HepG2 (cell line): ENCODE measurements around the gene ZFP36L2. TPM values are rescaled to one million over a fixed set of nuclear protein-coding genes. Genes with fewer than 3 reads are reported as not detected.

Experiments
- ATAC-seq: fragments of 200-7000 bp; cut with Tn5 transposase; 3 replicates; pipeline ENCODE4 v1.9.1; 2020; ENCODE audit warnings: mild to moderate bottlenecking, moderate library complexity
- BruUV-seq: library from RNA; stranded (reverse); fragments of 400-500 nt; replicated peaks from 2 replicates; lab custom pipeline; 2021; lab: Mats Ljungman, UMichigan
- CTCF ChIA-PET: fragments of 300-600 bp; formaldehyde crosslinking; extraction: SDS; loops from one replicate; lab custom pipeline; 2021; ENCODE audit warnings: low total read pairs, inconsistent platforms, low intra/inter-chr PET ratio; lab: Yijun Ruan, JAX
- POLR2A ChIA-PET: fragments of 350-600 bp; sonication (Branson Sonifier 250); formaldehyde crosslinking; loops from one replicate; lab custom pipeline; 2020; ENCODE audit warnings: antibody characterized with exemption, inconsistent platforms; lab: Yijun Ruan, JAX
- DNase-seq: peaks from one replicate; pipeline ENCODE4 v3.0.0-alpha.2; 2015; ENCODE audit warnings: low spot score
- FAIRE-seq: peaks from 3 replicates; lab custom pipeline; 2011; peaks lifted over from hg19 to GRCh38; lab: Jason Lieb, UNC
- H2AFZ ChIP-seq: one replicate; pipeline ENCODE4 v1.6.1; 2011; ENCODE audit warnings: low read length, inconsistent platforms
- H3K27ac ChIP-seq: fragments of 300-600 bp; 3 replicates; pipeline ENCODE4 v1.8.0; 2011; ENCODE audit warnings: mixed run types, mild to moderate bottlenecking, mixed read lengths, low read length, inconsistent platforms; ENCODE audit not compliant: insufficient read depth; ENCODE audit errors: extremely low read length
- H3K27me3 ChIP-seq, 2 experiments: fragments of 200-600 bp in 1 of 2; 2 replicates in 1 of 2; 3 replicates in 1 of 2; pipeline versions ENCODE4 v1.6.0 to v1.8.0; 2011; ENCODE audit warnings: low read length in 2 of 2, mild to moderate bottlenecking in 2 of 2, moderate library complexity in 2 of 2, inconsistent platforms in 1 of 2; ENCODE audit not compliant: insufficient read depth in 2 of 2, control insufficient read depth in 1 of 2
- H3K36me3 ChIP-seq, 2 experiments: fragments of 200-600 bp in 1 of 2; replicated peaks in 1 of 2; 2 replicates in 1 of 2; 3 replicates in 1 of 2; pipeline versions ENCODE4 v1.5.1 to v1.8.0; 2011; ENCODE audit warnings: low read length in 2 of 2, inconsistent platforms in 1 of 2; ENCODE audit not compliant: insufficient read depth in 2 of 2, control insufficient read depth in 1 of 2
- H3K4me1 ChIP-seq: 2 replicates; pipeline ENCODE4 v1.5.1; 2012; ENCODE audit warnings: low read length, inconsistent platforms; ENCODE audit not compliant: insufficient read depth
- H3K4me2 ChIP-seq: 2 replicates; pipeline ENCODE4 v1.6.0; 2011; ENCODE audit warnings: low read depth, low read length, inconsistent platforms
- H3K4me3 ChIP-seq, 3 experiments: fragments of 200-600 bp in 1 of 3; sonication (generic), shearing (Covaris generic) in 1 of 3; replicated peaks in 1 of 3; 2 replicates each; pipeline ENCODE4 v1.5.1; 2011 to 2016; ENCODE audit warnings: low read length in 3 of 3, inconsistent platforms in 2 of 3, low read depth in 2 of 3, mild to moderate bottlenecking in 2 of 3, control low read depth in 1 of 3, mixed read lengths in 1 of 3; ENCODE audit not compliant: insufficient read depth in 1 of 3
- H3K79me2 ChIP-seq: one replicate; pipeline ENCODE4 v1.6.1; 2011; ENCODE audit warnings: low read length, inconsistent platforms; ENCODE audit not compliant: insufficient read depth
- H3K9ac ChIP-seq: 2 replicates; pipeline ENCODE4 v1.6.0; 2011; ENCODE audit warnings: mild to moderate bottlenecking, low read depth, low read length, inconsistent platforms; ENCODE audit not compliant: insufficient read depth
- H3K9me3 ChIP-seq: 2 replicates; pipeline ENCODE4 v1.5.1; 2012; ENCODE audit warnings: mild to moderate bottlenecking, low read length
- H4K20me1 ChIP-seq: 2 replicates; pipeline ENCODE4 v1.6.0; 2011; ENCODE audit warnings: inconsistent platforms, mild to moderate bottlenecking, low read length, moderate library complexity; ENCODE audit not compliant: insufficient read depth
- AHR ChIP-seq: IDR thresholded peaks from 2 replicates; pipeline ENCODE4 v1.6.1; 2018; ENCODE audit warnings: missing genetic modification reagents, missing compliant biosample characterization
- ARNT2 ChIP-seq: sonication (generic); formaldehyde crosslinking; IDR thresholded peaks from 2 replicates; pipeline ENCODE4 v1.8.0; 2022; ENCODE audit warnings: mild to moderate bottlenecking, low read depth, missing genetic modification reagents, moderate library complexity
- DPF2 ChIP-seq: sonication (generic); formaldehyde crosslinking; IDR thresholded peaks from 2 replicates; pipeline ENCODE4 v1.4.0; 2020; ENCODE audit warnings: mild to moderate bottlenecking, low read depth, missing genetic modification reagents, borderline replicate concordance
- ESRRA ChIP-seq: sonication (generic); formaldehyde crosslinking; IDR thresholded peaks from 2 replicates; pipeline ENCODE4 v1.5.1; 2020; ENCODE audit warnings: mild to moderate bottlenecking, low read depth, missing genetic modification reagents
- JUN ChIP-seq: sonication (generic); formaldehyde crosslinking; IDR thresholded peaks from 2 replicates; pipeline ENCODE4 v1.4.0; 2020; ENCODE audit warnings: mild to moderate bottlenecking, missing genetic modification reagents
- MNT ChIP-seq: fragments of 450-650 bp; IDR thresholded peaks from 2 replicates; pipeline ENCODE4 v1.6.1; 2016
- PLRG1 ChIP-seq: fragments of 450-650 bp; conservative IDR thresholded peaks from 2 replicates; pipeline ENCODE4 v1.6.1; 2016
- RBFOX2 ChIP-seq: fragments of 200-400 bp; formaldehyde crosslinking; IDR thresholded peaks from 2 replicates; pipeline ENCODE4 v1.6.1; 2017; ENCODE audit warnings: low read depth, mild to moderate bottlenecking, low read length
- RORA ChIP-seq: sonication (generic); formaldehyde crosslinking; IDR thresholded peaks from 2 replicates; pipeline ENCODE4 v1.5.0; 2020; ENCODE audit warnings: mild to moderate bottlenecking, missing genetic modification reagents, moderate library complexity
- SOX13 ChIP-seq, 3 experiments: fragments of 450-650 bp in 1 of 3; sonication (generic) in 1 of 3; formaldehyde crosslinking in 1 of 3; IDR thresholded peaks in 2 of 3; conservative IDR thresholded peaks in 1 of 3; 2 replicates each; pipeline versions ENCODE4 v1.5.0 to v1.6.1; 2016 to 2020; ENCODE audit warnings: antibody characterized with exemption in 1 of 3, mild to moderate bottlenecking in 1 of 3, missing compliant biosample characterization in 1 of 3, missing genetic modification reagents in 1 of 3, moderate library complexity in 1 of 3
- SP2 ChIP-seq: sonication (generic); formaldehyde crosslinking; IDR thresholded peaks from 2 replicates; pipeline ENCODE4 v1.5.1; 2020; ENCODE audit warnings: mild to moderate bottlenecking, missing genetic modification reagents
- ZMAT3 ChIP-seq: sonication (generic); formaldehyde crosslinking; conservative IDR thresholded peaks from 2 replicates; pipeline ENCODE4 v1.7.0; 2021; ENCODE audit warnings: missing genetic modification reagents
- ZNF292 ChIP-seq: sonication (generic); formaldehyde crosslinking; IDR thresholded peaks from 2 replicates; pipeline ENCODE4 v1.8.1; 2022; ENCODE audit warnings: mild to moderate bottlenecking, low read depth, missing genetic modification reagents, borderline replicate concordance
- ZNF629 ChIP-seq: sonication (generic); formaldehyde crosslinking; conservative IDR thresholded peaks from 2 replicates; pipeline ENCODE4 v1.5.0; 2020; ENCODE audit warnings: missing genetic modification reagents
- ZNF678 ChIP-seq: sonication (generic); formaldehyde crosslinking; IDR thresholded peaks from 2 replicates; pipeline ENCODE4 v1.4.0; 2020; ENCODE audit warnings: mild to moderate bottlenecking, missing genetic modification reagents
- ZSCAN22 ChIP-seq: sonication (generic); formaldehyde crosslinking; IDR thresholded peaks from 2 replicates; pipeline ENCODE4 v1.4.0; 2020; ENCODE audit warnings: mild to moderate bottlenecking, missing genetic modification reagents
- WGBS: methylation state at CpG from one replicate; pipeline ENCODE4 v1.1.6; 2017; ENCODE audit warnings: low lambda C conversion rate; 5-methylcytosine and 5-hydroxymethylcytosine counted together
- in situ Hi-C: cut with HindIII; loops from 2 replicates; pipeline ENCODE4 v1.10.0; 2017; ENCODE audit warnings: low pct_unique_long_range_greater_than_20kb; ENCODE audit not compliant: extremely low pct_ligation_motif_present
- intact Hi-C: fragments of 100-400 bp; cut with micrococcal nuclease; formaldehyde crosslinking; loops from one replicate; pipeline ENCODE4 v1.10.0; 2022; ENCODE audit not compliant: unreplicated experiment
- polyA plus RNA-seq, 8 experiments: library from polyadenylated mRNA; depleted of rRNA in 3 of 8; stranded (reverse) in 7 of 8; unstranded in 1 of 8; fragments of >200 nt; fragmentation: Illumina TruSeq in 4 of 8; extraction: Trizol in 4 of 8; gene quantifications; 2 replicates each; pipeline versions ENCODE4 v1.2.1 to v1.2.3, GENCODE V29; 2011 to 2016; ENCODE audit warnings: low read depth in 4 of 8, missing spikeins in 1 of 8, mixed read lengths in 1 of 8; ENCODE audit not compliant: insufficient read depth in 1 of 8
- total RNA-seq, 5 experiments: library from RNA; depleted of rRNA; stranded (reverse); fragments of >200 nt; fragmentation: Illumina TruSeq; extraction: Trizol; gene quantifications; 2 replicates each; pipeline ENCODE4 v1.2.3, GENCODE V29; 2016; ENCODE audit warnings: low read depth in 1 of 5
- TF ChIP-seq, protein P1 (sequence below): sonication (generic); formaldehyde crosslinking; IDR thresholded peaks from 2 replicates; pipeline ENCODE4 v1.5.0; 2020; ENCODE audit warnings: mild to moderate bottlenecking, missing genetic modification reagents
- TF ChIP-seq, protein P2 (sequence below): sonication (generic); formaldehyde crosslinking; IDR thresholded peaks from 2 replicates; pipeline ENCODE4 v1.4.0; 2020; ENCODE audit warnings: missing genetic modification reagents, borderline replicate concordance

Gene ZFP36L2
- total and polyA plus RNA-seq, 2 of the 13 experiments (the other 11 are each of a cell fraction or from before 2014, with no cell fraction given), result 11.2 to 21.8 TPM

GRCh38 chr2:43267381-43267780, 41.0 kb upstream of the ZFP36L2 start:
- no peak overlapping the region for H3K4me2 ChIP-seq
- DNase-seq (no peak), ATAC-seq (no peak), FAIRE-seq (no peak)
- no peak overlapping the region for H3K4me3 ChIP-seq
- WGBS, result 98% methylated on average over 7 of the region's 7 CpGs
- H3K36me3 ChIP-seq, result no peaks in the 10 kb centered on the region; a peak in 2 of 5 replicates
- no peaks in the 10 kb centered on the region for H3K9me3 ChIP-seq
- intact Hi-C loops (no loop called here), in situ Hi-C loops (no loop called here)
- no peak for TF ChIP-seq ZSCAN22 (CRISPR knock-in tag)
- no peak for TF ChIP-seq PLRG1
- no peak for TF ChIP-seq RORA (CRISPR knock-in tag)
- TF ChIP-seq SP2 (CRISPR knock-in tag), result no peak
- TF ChIP-seq, protein P1, sequence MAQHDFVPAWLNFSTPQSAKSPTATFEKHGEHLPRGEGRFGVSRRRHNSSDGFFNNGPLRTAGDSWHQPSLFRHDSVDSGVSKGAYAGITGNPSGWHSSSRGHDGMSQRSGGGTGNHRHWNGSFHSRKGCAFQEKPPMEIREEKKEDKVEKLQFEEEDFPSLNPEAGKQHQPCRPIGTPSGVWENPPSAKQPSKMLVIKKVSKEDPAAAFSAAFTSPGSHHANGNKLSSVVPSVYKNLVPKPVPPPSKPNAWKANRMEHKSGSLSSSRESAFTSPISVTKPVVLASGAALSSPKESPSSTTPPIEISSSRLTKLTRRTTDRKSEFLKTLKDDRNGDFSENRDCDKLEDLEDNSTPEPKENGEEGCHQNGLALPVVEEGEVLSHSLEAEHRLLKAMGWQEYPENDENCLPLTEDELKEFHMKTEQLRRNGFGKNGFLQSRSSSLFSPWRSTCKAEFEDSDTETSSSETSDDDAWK, result no peak
- no peak for TF ChIP-seq ESRRA (CRISPR knock-in tag)
- TF ChIP-seq, protein P2, sequence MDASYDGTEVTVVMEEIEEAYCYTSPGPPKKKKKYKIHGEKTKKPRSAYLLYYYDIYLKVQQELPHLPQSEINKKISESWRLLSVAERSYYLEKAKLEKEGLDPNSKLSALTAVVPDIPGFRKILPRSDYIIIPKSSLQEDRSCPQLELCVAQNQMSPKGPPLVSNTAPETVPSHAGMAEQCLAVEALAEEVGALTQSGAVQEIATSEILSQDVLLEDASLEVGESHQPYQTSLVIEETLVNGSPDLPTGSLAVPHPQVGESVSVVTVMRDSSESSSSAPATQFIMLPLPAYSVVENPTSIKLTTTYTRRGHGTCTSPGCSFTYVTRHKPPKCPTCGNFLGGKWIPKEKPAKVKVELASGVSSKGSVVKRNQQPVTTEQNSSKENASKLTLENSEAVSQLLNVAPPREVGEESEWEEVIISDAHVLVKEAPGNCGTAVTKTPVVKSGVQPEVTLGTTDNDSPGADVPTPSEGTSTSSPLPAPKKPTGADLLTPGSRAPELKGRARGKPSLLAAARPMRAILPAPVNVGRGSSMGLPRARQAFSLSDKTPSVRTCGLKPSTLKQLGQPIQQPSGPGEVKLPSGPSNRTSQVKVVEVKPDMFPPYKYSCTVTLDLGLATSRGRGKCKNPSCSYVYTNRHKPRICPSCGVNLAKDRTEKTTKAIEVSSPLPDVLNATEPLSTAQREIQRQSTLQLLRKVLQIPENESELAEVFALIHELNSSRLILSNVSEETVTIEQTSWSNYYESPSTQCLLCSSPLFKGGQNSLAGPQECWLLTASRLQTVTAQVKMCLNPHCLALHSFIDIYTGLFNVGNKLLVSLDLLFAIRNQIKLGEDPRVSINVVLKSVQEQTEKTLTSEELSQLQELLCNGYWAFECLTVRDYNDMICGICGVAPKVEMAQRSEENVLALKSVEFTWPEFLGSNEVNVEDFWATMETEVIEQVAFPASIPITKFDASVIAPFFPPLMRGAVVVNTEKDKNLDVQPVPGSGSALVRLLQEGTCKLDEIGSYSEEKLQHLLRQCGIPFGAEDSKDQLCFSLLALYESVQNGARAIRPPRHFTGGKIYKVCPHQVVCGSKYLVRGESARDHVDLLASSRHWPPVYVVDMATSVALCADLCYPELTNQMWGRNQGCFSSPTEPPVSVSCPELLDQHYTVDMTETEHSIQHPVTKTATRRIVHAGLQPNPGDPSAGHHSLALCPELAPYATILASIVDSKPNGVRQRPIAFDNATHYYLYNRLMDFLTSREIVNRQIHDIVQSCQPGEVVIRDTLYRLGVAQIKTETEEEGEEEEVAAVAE (CRISPR knock-in tag), result no peak
- TF ChIP-seq MNT, result no peak
- no peak for TF ChIP-seq JUN
- no peak for TF ChIP-seq AHR (CRISPR knock-in tag)
- no peak for TF ChIP-seq ARNT2
- no peak for TF ChIP-seq ZMAT3
- TF ChIP-seq ZNF292 (CRISPR knock-in tag), result no peak
- TF ChIP-seq ZNF678 (CRISPR knock-in tag), result no peak
- TF ChIP-seq ZNF629, result no peak
- TF ChIP-seq DPF2 (CRISPR knock-in tag), result no peak
- TF ChIP-seq RBFOX2, result no peak
- TF ChIP-seq SOX13 (IDR thresholded peaks at IDR 0.05), result no peak
- TF ChIP-seq SOX13 (CRISPR knock-in tag; conservative IDR thresholded peaks at IDR 0.05 in 1 of 2, IDR thresholded peaks at IDR 0.05 in 1 of 2), result no peak
- ChIA-PET CTCF (no interaction called here), POLR2A (interaction anchor here (0.5 kb wide), 1 partner anchor 96 kb away, joined by 3 read pairs; no protein-coding TSS in a partner anchor)
- peaks cover 17% of the 10 kb centered on the region for H3K4me1 ChIP-seq
- H4K20me1 ChIP-seq, result no peaks in the 10 kb centered on the region
- no peak overlapping the region for H3K27ac ChIP-seq
- no peaks in the 10 kb centered on the region for H3K27me3 ChIP-seq
- no peaks in the 10 kb centered on the region for H3K79me2 ChIP-seq
- no TSS peak for BruUV-seq
- H3K9ac ChIP-seq, result no peak overlapping the region
- H2AFZ ChIP-seq, result no peak overlapping the region
